SK-N-SH (cell line): ENCODE results near the gene HSD11B1L. TPM values are rescaled to one million over a fixed set of nuclear protein-coding genes. Genes with fewer than 3 reads are reported as not detected.

Experiments
- CTCF ChIA-PET: fragments of 300-600, 350-600 bp; formaldehyde crosslinking; extraction: SDS; loops from one replicate; lab custom pipeline; 2021; lab: Yijun Ruan, JAX
- POLR2A ChIA-PET: fragments of 350-600 bp; sonication (Branson Sonifier 250); formaldehyde crosslinking; extraction: SDS; loops from one replicate; lab custom pipeline; 2020; ENCODE audit warnings: antibody characterized with exemption, inconsistent platforms; lab: Yijun Ruan, JAX
- DNase-seq: peaks from one replicate; pipeline ENCODE4 v3.0.0; 2012
- H2AFZ ChIP-seq: fragments of 200-600 bp; sonication (generic); 2 replicates; pipeline ENCODE4 v1.8.1; 2016; ENCODE audit warnings: antibody characterized with exemption, mild to moderate bottlenecking, low read depth
- H3F3A ChIP-seq: fragments of 200-600 bp; sonication (generic); replicated peaks from 2 replicates; pipeline ENCODE3; 2016; ENCODE audit warnings: antibody characterized with exemption, mild to moderate bottlenecking; ENCODE audit not compliant: insufficient read depth
- H3K27ac ChIP-seq, 2 experiments: fragments of 200-500 bp in 1 of 2; fragments of 200-600 bp in 1 of 2; sonication (Bioruptor generic) in 1 of 2; sonication (generic), shearing (Covaris generic) in 1 of 2; 2 replicates each; pipeline versions ENCODE4 v1.5.1 to v1.6.1; 2014 to 2016; ENCODE audit warnings: low read depth in 2 of 2, inconsistent platforms in 1 of 2, low read length in 1 of 2, mild to moderate bottlenecking in 1 of 2, mixed read lengths in 1 of 2
- H3K27me3 ChIP-seq: fragments of 200-600 bp; sonication (generic), shearing (Covaris generic); 2 replicates; pipeline ENCODE4 v1.6.1; 2016; ENCODE audit warnings: mixed run types; ENCODE audit not compliant: insufficient read depth
- H3K36me3 ChIP-seq, 2 experiments: fragments of 200-500 bp in 1 of 2; fragments of 200-600 bp in 1 of 2; sonication (Bioruptor generic) in 1 of 2; sonication (generic) in 1 of 2; replicated peaks in 1 of 2; 2 replicates each; pipeline versions ENCODE3 to v1.5.1; 2014 to 2016; ENCODE audit warnings: low read length in 1 of 2, mild to moderate bottlenecking in 1 of 2; ENCODE audit not compliant: insufficient read depth in 2 of 2, control insufficient read depth in 1 of 2
- H3K4me1 ChIP-seq, 2 experiments: fragments of 200-500 bp in 1 of 2; fragments of 200-600 bp in 1 of 2; sonication (Bioruptor generic) in 1 of 2; sonication (generic), shearing (Covaris generic) in 1 of 2; 2 replicates each; pipeline versions ENCODE4 v1.5.1 to v1.6.1; 2014 to 2016; ENCODE audit warnings: low read depth in 1 of 2, low read length in 1 of 2, mixed run types in 1 of 2; ENCODE audit not compliant: insufficient read depth in 2 of 2, control insufficient read depth in 1 of 2
- H3K4me2 ChIP-seq: fragments of 200-600 bp; sonication (generic), shearing (Covaris generic); 2 replicates; pipeline ENCODE4 v1.6.1; 2017; ENCODE audit warnings: mixed run types
- H3K4me3 ChIP-seq, 2 experiments: fragments of 200-500 bp in 1 of 2; fragments of 200-600 bp in 1 of 2; sonication (Bioruptor generic) in 1 of 2; sonication (generic), shearing (Covaris generic) in 1 of 2; 2 replicates each; pipeline versions ENCODE4 v1.5.1 to v1.8.1; 2014 to 2016; ENCODE audit warnings: low read depth in 2 of 2, inconsistent platforms in 1 of 2, low read length in 1 of 2, mild to moderate bottlenecking in 1 of 2, mixed read lengths in 1 of 2, moderate library complexity in 1 of 2
- H3K79me2 ChIP-seq: fragments of 200-600 bp; sonication (generic); 2 replicates; pipeline ENCODE4 v1.8.1; 2017; ENCODE audit warnings: mild to moderate bottlenecking; ENCODE audit not compliant: insufficient read depth
- H3K9ac ChIP-seq: fragments of 200-600 bp; sonication (generic); 2 replicates; pipeline ENCODE4 v1.6.1; 2017; ENCODE audit warnings: mixed run types
- H3K9me2 ChIP-seq: fragments of 200-600 bp; sonication (generic); 2 replicates; pipeline ENCODE4 v1.6.1; 2017; ENCODE audit warnings: mixed run types
- H3K9me3 ChIP-seq: fragments of 200-600 bp; sonication (generic); 2 replicates; pipeline ENCODE4 v1.6.1; 2017; ENCODE audit warnings: mixed run types, mild to moderate bottlenecking, moderate library complexity
- H4K20me1 ChIP-seq: fragments of 200-600 bp; sonication (generic); 2 replicates; pipeline ENCODE4 v1.6.1; 2017; ENCODE audit warnings: mild to moderate bottlenecking, mixed run types; ENCODE audit not compliant: insufficient read depth
- CHD2 ChIP-seq: fragments of 150-350 bp; IDR thresholded peaks from 2 replicates; pipeline ENCODE4 v1.6.1; 2018; ENCODE audit warnings: low read length; ENCODE audit not compliant: partially characterized antibody
- ELF1 ChIP-seq: IDR thresholded peaks from 2 replicates; pipeline ENCODE4 v1.4.0; 2012
- EP300 ChIP-seq, 2 experiments: IDR thresholded peaks; 2 replicates each; pipeline versions ENCODE4 v1.4.0 to v1.6.1; 2012; ENCODE audit warnings: borderline replicate concordance in 1 of 2, low read depth in 1 of 2, low read length in 1 of 2
- FOXJ3 ChIP-seq: sonication (generic); formaldehyde crosslinking; IDR thresholded peaks from 2 replicates; pipeline ENCODE4 v1.5.1; 2020; ENCODE audit warnings: mild to moderate bottlenecking, missing genetic modification reagents
- JUND ChIP-seq: IDR thresholded peaks from 2 replicates; pipeline ENCODE4 v1.4.0; 2012
- MEF2A ChIP-seq: IDR thresholded peaks from 2 replicates; pipeline ENCODE4 v1.4.0; 2012; ENCODE audit warnings: low read depth, borderline replicate concordance
- MXI1 ChIP-seq: IDR thresholded peaks from 2 replicates; pipeline ENCODE4 v1.6.1; 2012; ENCODE audit warnings: mild to moderate bottlenecking, low read depth, low read length, improper control_type of control experiment
- NFIC ChIP-seq: IDR thresholded peaks from 2 replicates; pipeline ENCODE4 v1.4.0; 2012; ENCODE audit warnings: borderline replicate concordance
- NRF1 ChIP-seq: IDR thresholded peaks from 2 replicates; pipeline ENCODE4 v1.6.1; 2012; ENCODE audit warnings: low read depth, mild to moderate bottlenecking, low read length
- RAD21 ChIP-seq: IDR thresholded peaks from 2 replicates; pipeline ENCODE4 v1.6.1; 2012; ENCODE audit warnings: mild to moderate bottlenecking, low read length
- RFX5 ChIP-seq: IDR thresholded peaks from 2 replicates; pipeline ENCODE4 v1.6.1; 2012; ENCODE audit warnings: mild to moderate bottlenecking, improper control_type of control experiment, low read length
- RXRA ChIP-seq: IDR thresholded peaks from 2 replicates; pipeline ENCODE4 v1.4.0; 2012; ENCODE audit warnings: low read depth, mild to moderate bottlenecking, borderline replicate concordance
- SIN3A ChIP-seq: IDR thresholded peaks from 2 replicates; pipeline ENCODE4 v1.6.1; 2012; ENCODE audit warnings: low read depth, mild to moderate bottlenecking, low read length, moderate library complexity, borderline replicate concordance
- SMC3 ChIP-seq: IDR thresholded peaks from 2 replicates; pipeline ENCODE4 v1.6.1; 2012; ENCODE audit warnings: low read depth, low read length, improper control_type of control experiment
- TCF12 ChIP-seq: IDR thresholded peaks from 2 replicates; pipeline ENCODE4 v1.4.0; 2012
- YY1 ChIP-seq: IDR thresholded peaks from 2 replicates; pipeline ENCODE4 v1.4.0; 2012; ENCODE audit warnings: low read depth, mild to moderate bottlenecking
- WGBS: methylation state at CpG from one replicate; pipeline ENCODE4 v1.1.6; 2017; ENCODE audit warnings: low lambda C conversion rate; 5-methylcytosine and 5-hydroxymethylcytosine counted together
- polyA plus RNA-seq, 3 experiments: library from polyadenylated mRNA; depleted of rRNA; stranded (reverse); fragments of >200 nt; gene quantifications; 2 replicates each; pipeline ENCODE4 v1.2.3, GENCODE V29; 2012
- TF ChIP-seq, protein P1 (sequence below): IDR thresholded peaks from 2 replicates; pipeline ENCODE4 v1.4.0; 2012; ENCODE audit warnings: low read depth, borderline replicate concordance
- TF ChIP-seq, protein P2 (sequence below): IDR thresholded peaks from 2 replicates; pipeline ENCODE4 v1.4.0; 2012; ENCODE audit warnings: low read depth
- TF ChIP-seq, protein P3 (sequence below): fragments of 150-350 bp; IDR thresholded peaks from 2 replicates; pipeline ENCODE4 v1.6.1; 2016; ENCODE audit warnings: mild to moderate bottlenecking, low read depth, low read length
- TF ChIP-seq, protein P4 (sequence below): IDR thresholded peaks from 2 replicates; pipeline ENCODE4 v1.4.0; 2012; ENCODE audit warnings: low read depth, borderline replicate concordance
- TF ChIP-seq, protein P5 (sequence below): IDR thresholded peaks from 2 replicates; pipeline ENCODE4 v1.6.1; 2012; ENCODE audit warnings: mild to moderate bottlenecking, low read depth, low read length, moderate library complexity
- TF ChIP-seq, protein P6 (sequence below): IDR thresholded peaks from 2 replicates; pipeline ENCODE4; 2012

Gene HSD11B1L
- polyA plus RNA-seq, 1 of the 3 experiments (the other 2 are of a cell fraction): 53.3 TPM

DNA sequence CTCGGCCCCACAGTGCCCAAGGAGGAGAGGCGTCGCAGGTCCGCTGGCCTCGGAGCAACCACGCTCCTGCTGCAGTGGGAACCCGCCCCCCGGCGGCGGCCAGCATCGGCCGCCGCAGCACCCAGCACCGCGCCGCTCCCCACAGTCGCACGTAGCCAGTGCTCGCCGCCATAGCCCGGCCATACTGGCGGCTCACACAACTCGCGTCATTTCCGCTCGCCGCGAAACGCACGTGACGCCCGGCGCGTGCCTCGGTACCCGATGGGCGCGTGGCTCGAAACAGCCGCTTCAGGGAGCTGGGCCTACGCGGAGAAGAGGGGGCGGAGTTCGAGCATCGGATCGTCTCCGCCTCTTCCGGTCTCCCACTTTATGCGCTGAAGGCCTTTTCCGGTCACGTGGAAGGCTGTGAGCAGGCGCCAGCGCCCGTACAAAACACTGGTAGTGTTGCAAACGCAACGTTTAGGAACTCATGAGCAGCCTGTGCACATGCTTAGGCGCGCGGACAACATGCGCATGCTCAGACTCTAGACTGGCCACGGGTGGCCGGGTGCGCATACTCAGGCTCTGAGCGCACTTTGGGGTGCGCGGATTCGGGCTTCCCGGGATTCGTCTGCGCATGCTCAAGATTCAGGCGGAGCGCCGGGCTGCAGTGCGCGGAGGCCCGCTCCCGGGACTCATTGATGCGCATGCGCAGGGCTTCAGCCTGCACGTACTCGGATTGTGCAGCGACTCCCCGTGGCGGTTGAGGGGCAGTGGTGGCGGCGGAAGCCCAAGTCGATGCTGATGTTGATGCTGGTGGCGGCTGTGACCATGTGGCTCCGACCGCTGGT is 39.3 kb downstream of the HSD11B1L start, which contains the start of the genes CATSPERD and LONP1 (continued):
- TF ChIP-seq SMC3: peak; percentile 38
- TF ChIP-seq, protein P1, sequence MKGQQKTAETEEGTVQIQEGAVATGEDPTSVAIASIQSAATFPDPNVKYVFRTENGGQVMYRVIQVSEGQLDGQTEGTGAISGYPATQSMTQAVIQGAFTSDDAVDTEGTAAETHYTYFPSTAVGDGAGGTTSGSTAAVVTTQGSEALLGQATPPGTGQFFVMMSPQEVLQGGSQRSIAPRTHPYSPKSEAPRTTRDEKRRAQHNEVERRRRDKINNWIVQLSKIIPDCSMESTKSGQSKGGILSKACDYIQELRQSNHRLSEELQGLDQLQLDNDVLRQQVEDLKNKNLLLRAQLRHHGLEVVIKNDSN: peak; percentile 96

DNA sequence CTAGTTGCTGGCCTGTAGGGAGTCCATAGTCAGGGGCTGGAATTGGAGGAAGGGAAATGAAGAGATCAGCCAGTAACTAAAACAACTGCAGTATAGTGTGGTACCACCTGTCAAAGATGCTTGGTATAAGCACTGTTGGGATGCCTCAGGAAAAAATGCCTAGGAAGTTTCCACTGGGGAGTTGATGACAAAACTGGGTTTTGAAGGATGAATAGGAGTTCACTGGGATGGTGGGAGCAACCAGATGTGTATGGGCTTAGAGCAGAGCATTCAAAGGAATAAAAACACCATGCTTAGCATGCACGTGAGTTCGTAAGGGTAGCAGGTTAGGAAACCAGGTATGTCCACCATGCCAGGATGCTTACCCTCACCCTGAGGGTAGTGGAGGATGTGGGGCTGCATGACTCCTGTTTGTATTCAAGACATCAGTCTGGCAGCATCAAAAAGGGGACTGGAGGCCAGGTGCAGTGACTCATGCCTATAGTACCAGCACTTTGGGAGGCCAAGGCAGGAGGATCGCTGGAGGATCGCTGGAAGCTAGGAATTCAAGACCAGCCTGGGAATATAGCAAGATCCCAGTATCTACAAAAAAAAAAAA is 46.7 kb downstream of the HSD11B1L start:
- Histone ChIP-seq H3K9me2 (no peaks in the 10 kb centered on the region), H3K36me3 (no peaks in the 10 kb centered on the region), H3K4me2 (no peak overlapping the region), H3K27ac (no peak overlapping the region), H3K4me3 (no peak overlapping the region), H3K9me3 (no peaks in the 10 kb centered on the region), H2AFZ (no peak overlapping the region), H3F3A (peaks cover 3% of the 10 kb centered on the region), H3K79me2 (no peaks in the 10 kb centered on the region), H3K9ac (no peak overlapping the region), H3K27me3 (no peaks in the 10 kb centered on the region; the same call in none of the 2 replicates), H4K20me1 (no peaks in the 10 kb centered on the region), H3K4me1 (no peaks in the 10 kb centered on the region)
- DNase-seq: no peak
- 50% methylated on average over 4 of the region's 4 CpGs for WGBS
- CTCF ChIA-PET: interaction anchor here (0.6 kb wide), 1 partner anchor 29 kb away, joined by 4 read pairs; no protein-coding TSS in a partner anchor
- no peak for TF ChIP-seq SIN3A
- TF ChIP-seq, protein P2, sequence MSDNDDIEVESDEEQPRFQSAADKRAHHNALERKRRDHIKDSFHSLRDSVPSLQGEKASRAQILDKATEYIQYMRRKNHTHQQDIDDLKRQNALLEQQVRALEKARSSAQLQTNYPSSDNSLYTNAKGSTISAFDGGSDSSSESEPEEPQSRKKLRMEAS: no peak
- TF ChIP-seq, protein P3, sequence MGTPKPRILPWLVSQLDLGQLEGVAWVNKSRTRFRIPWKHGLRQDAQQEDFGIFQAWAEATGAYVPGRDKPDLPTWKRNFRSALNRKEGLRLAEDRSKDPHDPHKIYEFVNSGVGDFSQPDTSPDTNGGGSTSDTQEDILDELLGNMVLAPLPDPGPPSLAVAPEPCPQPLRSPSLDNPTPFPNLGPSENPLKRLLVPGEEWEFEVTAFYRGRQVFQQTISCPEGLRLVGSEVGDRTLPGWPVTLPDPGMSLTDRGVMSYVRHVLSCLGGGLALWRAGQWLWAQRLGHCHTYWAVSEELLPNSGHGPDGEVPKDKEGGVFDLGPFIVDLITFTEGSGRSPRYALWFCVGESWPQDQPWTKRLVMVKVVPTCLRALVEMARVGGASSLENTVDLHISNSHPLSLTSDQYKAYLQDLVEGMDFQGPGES: no peak
- TF ChIP-seq, protein P4, sequence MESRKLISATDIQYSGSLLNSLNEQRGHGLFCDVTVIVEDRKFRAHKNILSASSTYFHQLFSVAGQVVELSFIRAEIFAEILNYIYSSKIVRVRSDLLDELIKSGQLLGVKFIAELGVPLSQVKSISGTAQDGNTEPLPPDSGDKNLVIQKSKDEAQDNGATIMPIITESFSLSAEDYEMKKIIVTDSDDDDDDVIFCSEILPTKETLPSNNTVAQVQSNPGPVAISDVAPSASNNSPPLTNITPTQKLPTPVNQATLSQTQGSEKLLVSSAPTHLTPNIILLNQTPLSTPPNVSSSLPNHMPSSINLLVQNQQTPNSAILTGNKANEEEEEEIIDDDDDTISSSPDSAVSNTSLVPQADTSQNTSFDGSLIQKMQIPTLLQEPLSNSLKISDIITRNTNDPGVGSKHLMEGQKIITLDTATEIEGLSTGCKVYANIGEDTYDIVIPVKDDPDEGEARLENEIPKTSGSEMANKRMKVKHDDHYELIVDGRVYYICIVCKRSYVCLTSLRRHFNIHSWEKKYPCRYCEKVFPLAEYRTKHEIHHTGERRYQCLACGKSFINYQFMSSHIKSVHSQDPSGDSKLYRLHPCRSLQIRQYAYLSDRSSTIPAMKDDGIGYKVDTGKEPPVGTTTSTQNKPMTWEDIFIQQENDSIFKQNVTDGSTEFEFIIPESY: no peak
- TF ChIP-seq FOXJ3 (CRISPR knock-in tag): no peak
- no peak for TF ChIP-seq ELF1
- no peak for TF ChIP-seq RAD21
- TF ChIP-seq RXRA: no peak
- TF ChIP-seq MEF2A: no peak
- TF ChIP-seq, protein P5, sequence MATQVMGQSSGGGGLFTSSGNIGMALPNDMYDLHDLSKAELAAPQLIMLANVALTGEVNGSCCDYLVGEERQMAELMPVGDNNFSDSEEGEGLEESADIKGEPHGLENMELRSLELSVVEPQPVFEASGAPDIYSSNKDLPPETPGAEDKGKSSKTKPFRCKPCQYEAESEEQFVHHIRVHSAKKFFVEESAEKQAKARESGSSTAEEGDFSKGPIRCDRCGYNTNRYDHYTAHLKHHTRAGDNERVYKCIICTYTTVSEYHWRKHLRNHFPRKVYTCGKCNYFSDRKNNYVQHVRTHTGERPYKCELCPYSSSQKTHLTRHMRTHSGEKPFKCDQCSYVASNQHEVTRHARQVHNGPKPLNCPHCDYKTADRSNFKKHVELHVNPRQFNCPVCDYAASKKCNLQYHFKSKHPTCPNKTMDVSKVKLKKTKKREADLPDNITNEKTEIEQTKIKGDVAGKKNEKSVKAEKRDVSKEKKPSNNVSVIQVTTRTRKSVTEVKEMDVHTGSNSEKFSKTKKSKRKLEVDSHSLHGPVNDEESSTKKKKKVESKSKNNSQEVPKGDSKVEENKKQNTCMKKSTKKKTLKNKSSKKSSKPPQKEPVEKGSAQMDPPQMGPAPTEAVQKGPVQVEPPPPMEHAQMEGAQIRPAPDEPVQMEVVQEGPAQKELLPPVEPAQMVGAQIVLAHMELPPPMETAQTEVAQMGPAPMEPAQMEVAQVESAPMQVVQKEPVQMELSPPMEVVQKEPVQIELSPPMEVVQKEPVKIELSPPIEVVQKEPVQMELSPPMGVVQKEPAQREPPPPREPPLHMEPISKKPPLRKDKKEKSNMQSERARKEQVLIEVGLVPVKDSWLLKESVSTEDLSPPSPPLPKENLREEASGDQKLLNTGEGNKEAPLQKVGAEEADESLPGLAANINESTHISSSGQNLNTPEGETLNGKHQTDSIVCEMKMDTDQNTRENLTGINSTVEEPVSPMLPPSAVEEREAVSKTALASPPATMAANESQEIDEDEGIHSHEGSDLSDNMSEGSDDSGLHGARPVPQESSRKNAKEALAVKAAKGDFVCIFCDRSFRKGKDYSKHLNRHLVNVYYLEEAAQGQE: no peak
- TF ChIP-seq NFIC: no peak
- TF ChIP-seq MXI1: no peak
- no peak for TF ChIP-seq NRF1
- TF ChIP-seq JUND: no peak
- no peak for TF ChIP-seq TCF12
- TF ChIP-seq CHD2: no peak
- TF ChIP-seq YY1: no peak
- TF ChIP-seq RFX5: no peak
- TF ChIP-seq, protein P6, sequence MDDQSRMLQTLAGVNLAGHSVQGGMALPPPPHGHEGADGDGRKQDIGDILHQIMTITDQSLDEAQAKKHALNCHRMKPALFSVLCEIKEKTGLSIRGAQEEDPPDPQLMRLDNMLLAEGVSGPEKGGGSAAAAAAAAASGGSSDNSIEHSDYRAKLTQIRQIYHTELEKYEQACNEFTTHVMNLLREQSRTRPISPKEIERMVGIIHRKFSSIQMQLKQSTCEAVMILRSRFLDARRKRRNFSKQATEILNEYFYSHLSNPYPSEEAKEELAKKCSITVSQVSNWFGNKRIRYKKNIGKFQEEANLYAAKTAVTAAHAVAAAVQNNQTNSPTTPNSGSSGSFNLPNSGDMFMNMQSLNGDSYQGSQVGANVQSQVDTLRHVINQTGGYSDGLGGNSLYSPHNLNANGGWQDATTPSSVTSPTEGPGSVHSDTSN: no peak
- no peak for TF ChIP-seq EP300 (IDR thresholded peaks at IDR 0.05; ENCODE audit: borderline replicate concordance in 1 of 2, low read depth in 1 of 2, low read length in 1 of 2)
- POLR2A ChIA-PET: no interaction called here
